Retinal pigment epithelial cell (primary cell): ENCODE data around the gene DPEP3.

ENCODE experiments used
- DNase-seq: peaks from one replicate; pipeline ENCODE4 v3.0.0-alpha.2; 2010; ENCODE audit warnings: low read depth
- H3K4me3 ChIP-seq: 2 replicates; pipeline ENCODE4 v1.5.1; 2011; ENCODE audit warnings: mild to moderate bottlenecking, low read length, control low read depth, moderate library complexity
- TF ChIP-seq, protein P1 (sequence below): conservative IDR thresholded peaks from 2 replicates; pipeline ENCODE4 v1.5.1; 2011; ENCODE audit warnings: low read depth, low read length, control low read depth, inconsistent platforms

Gene DPEP3

DNA sequence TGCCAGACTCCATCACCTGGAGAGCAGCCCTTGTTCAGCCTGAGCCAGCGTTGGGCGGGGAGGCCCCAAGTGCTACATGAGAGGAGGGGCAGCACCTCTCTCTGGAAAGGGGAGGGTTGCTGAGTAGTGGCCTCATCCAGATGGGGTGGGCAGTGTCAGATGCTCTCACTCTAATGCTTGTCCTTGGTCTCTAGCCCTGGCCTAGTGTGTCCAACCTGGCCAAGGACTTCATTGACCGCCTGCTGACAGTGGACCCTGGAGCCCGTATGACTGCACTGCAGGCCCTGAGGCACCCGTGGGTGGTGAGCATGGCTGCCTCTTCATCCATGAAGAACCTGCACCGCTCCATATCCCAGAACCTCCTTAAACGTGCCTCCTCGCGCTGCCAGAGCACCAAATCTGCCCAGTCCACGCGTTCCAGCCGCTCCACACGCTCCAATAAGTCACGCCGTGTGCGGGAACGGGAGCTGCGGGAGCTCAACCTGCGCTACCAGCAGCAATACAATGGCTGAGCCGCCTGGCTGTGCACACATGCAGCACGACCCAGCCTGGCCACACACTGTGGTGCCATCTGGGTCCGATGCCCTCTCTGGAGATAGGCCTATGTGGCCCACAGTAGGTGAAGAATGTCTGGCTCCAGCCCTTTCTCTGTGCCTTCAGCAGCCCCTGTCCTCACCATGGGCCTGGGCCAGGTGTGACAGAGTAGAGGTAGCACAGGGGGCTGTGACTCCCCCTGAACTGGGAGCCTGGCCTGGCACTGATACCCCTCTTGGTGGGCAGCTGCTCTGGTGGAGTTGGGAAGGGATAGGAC is 53.0 kb downstream of the DPEP3 start:
- TF ChIP-seq, protein P1, sequence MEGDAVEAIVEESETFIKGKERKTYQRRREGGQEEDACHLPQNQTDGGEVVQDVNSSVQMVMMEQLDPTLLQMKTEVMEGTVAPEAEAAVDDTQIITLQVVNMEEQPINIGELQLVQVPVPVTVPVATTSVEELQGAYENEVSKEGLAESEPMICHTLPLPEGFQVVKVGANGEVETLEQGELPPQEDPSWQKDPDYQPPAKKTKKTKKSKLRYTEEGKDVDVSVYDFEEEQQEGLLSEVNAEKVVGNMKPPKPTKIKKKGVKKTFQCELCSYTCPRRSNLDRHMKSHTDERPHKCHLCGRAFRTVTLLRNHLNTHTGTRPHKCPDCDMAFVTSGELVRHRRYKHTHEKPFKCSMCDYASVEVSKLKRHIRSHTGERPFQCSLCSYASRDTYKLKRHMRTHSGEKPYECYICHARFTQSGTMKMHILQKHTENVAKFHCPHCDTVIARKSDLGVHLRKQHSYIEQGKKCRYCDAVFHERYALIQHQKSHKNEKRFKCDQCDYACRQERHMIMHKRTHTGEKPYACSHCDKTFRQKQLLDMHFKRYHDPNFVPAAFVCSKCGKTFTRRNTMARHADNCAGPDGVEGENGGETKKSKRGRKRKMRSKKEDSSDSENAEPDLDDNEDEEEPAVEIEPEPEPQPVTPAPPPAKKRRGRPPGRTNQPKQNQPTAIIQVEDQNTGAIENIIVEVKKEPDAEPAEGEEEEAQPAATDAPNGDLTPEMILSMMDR, result no peak
- H3K4me3 ChIP-seq, result no peak overlapping the region
- DNase-seq, result no peak

DNA sequence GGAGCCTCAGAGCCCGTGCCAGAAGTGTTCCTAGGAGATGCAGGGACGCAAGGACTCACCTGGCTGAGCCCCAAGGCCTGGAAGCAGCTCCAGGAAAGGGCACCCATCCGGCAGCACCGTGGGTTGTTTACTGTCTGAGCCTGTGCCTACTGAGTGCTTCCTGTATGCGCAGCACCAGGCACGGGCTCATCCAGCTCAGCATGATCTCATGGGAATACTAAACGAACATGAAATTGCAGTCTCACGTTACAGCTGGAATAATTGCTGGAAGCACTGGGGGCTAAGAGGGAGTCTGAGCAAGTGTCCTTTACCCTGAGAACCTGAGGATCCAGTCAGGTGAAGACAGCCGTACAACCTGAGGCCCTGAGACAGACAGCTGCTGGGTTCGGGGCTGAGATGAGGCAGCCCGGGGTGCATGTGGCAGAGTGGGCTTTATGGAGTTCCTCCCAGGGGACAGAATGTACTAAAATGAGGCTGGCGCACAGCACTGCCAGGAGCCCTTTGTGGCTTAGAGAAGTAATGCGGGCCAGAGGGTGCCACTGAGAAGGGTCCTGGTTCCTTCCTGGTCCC is 54.0 kb downstream of the DPEP3 start:
- H3K4me3 ChIP-seq, result no peak overlapping the region
- TF ChIP-seq, protein P1, result peak; percentile 13
- no peak for DNase-seq
